A673 (cell line): ENCODE measurements around the gene LTB4R2. TPM values are rescaled to one million over a fixed set of nuclear protein-coding genes. Genes with fewer than 3 reads are reported as not detected.

Experiments
- BruUV-seq: library from RNA; stranded (reverse); fragments of 400-500 nt; replicated peaks from 2 replicates; lab custom pipeline; 2021; lab: Mats Ljungman, UMichigan
- CTCF ChIA-PET: fragments of 300-600 bp; sonication (Branson Sonifier 250); formaldehyde crosslinking; loops from one replicate; lab custom pipeline; 2022; ENCODE audit warnings: antibody characterized with exemption; lab: Charles Lee
- POLR2A ChIA-PET: fragments of 300-600 bp; sonication (Branson Sonifier 250); formaldehyde crosslinking; loops from one replicate; lab custom pipeline; 2022; ENCODE audit warnings: antibody characterized with exemption; ENCODE audit not compliant: low non-redundant PET; lab: Charles Lee
- DNase-seq: peaks from one replicate; pipeline ENCODE4 v3.0.0-alpha.2; 2015; ENCODE audit warnings: low spot score
- H3K27ac ChIP-seq: fragments of 200-600 bp; sonication (generic); 2 replicates; pipeline ENCODE4 v1.5.1; 2016; ENCODE audit warnings: mixed run types, low read depth, mild to moderate bottlenecking, mixed read lengths, antibody characterized with exemption, low read length; ENCODE audit not compliant: poor library complexity, severe bottlenecking
- H3K27me3 ChIP-seq: fragments of 200-600 bp; sonication (generic); replicated peaks from 2 replicates; pipeline ENCODE4 v1.6.1; 2017; ENCODE audit warnings: mixed run types, low read depth, mild to moderate bottlenecking, mixed read lengths, antibody characterized with exemption, low read length; ENCODE audit not compliant: insufficient read depth, poor library complexity
- H3K36me3 ChIP-seq: fragments of 200-600 bp; sonication (generic); 2 replicates; pipeline ENCODE4 v1.6.1; 2016; ENCODE audit warnings: mixed run types, mild to moderate bottlenecking, mixed read lengths, antibody characterized with exemption, low read length; ENCODE audit not compliant: insufficient read depth, poor library complexity, severe bottlenecking
- H3K4me1 ChIP-seq: fragments of 200-600 bp; sonication (generic); 2 replicates; pipeline ENCODE4 v1.6.1; 2017; ENCODE audit warnings: mixed run types, mild to moderate bottlenecking, mixed read lengths, antibody characterized with exemption, low read length; ENCODE audit not compliant: insufficient read depth, poor library complexity, severe bottlenecking
- H3K4me3 ChIP-seq: fragments of 200-600 bp; sonication (generic); 2 replicates; pipeline ENCODE4 v1.5.1; 2016; ENCODE audit warnings: low read depth, mixed run types, mild to moderate bottlenecking, mixed read lengths, low read length; ENCODE audit not compliant: poor library complexity, severe bottlenecking
- H3K9me3 ChIP-seq: fragments of 200-600 bp; sonication (generic); 2 replicates; pipeline ENCODE4 v1.6.1; 2016; ENCODE audit warnings: mixed run types, low read depth, mild to moderate bottlenecking, mixed read lengths, antibody characterized with exemption, low read length; ENCODE audit not compliant: poor library complexity, severe bottlenecking
- CTCF ChIP-seq: fragments of 300-800, 200-600 bp; sonication (generic); conservative IDR thresholded peaks from 2 replicates; pipeline ENCODE4 v1.5.1; 2017; ENCODE audit warnings: low read depth, mild to moderate bottlenecking, antibody characterized with exemption, low read length, moderate library complexity, mixed read lengths
- EZH2 ChIP-seq: fragments of 200-600 bp; sonication (generic); IDR thresholded peaks from 2 replicates; pipeline ENCODE4 v1.6.1; 2017; ENCODE audit warnings: borderline replicate concordance, low read depth, mild to moderate bottlenecking, mixed read lengths, antibody characterized with exemption, low read length; ENCODE audit not compliant: poor library complexity, severe bottlenecking
- intact Hi-C: fragments of 100-400 bp; cut with micrococcal nuclease; formaldehyde crosslinking; loops from one replicate; pipeline ENCODE4 v1.10.0; 2022; ENCODE audit not compliant: unreplicated experiment
- total RNA-seq: library from RNA; stranded (reverse); gene quantifications from 2 replicates; pipeline ENCODE4 v1.2.3, GENCODE V29; 2021

The LTB4R2 gene
- total RNA-seq, 1 experiment from 2014 or later = 7.6 TPM

- Histone ChIP-seq H3K36me3 (no peaks in the 10 kb centered on the region), H3K9me3 (no peaks in the 10 kb centered on the region), H3K27ac (no peak overlapping the region), H3K27me3 (no peaks in the 10 kb centered on the region), H3K4me3 (no peak overlapping the region), H3K4me1 (no peaks in the 10 kb centered on the region)
- CTCF ChIA-PET = no interaction called here
- intact Hi-C loops = no loop called here
- POLR2A ChIA-PET = interaction anchor here (0.6 kb wide), 1 partner anchor 80 kb away, joined by 3 read pairs; no protein-coding TSS in a partner anchor
- DNase-seq = no peak
- TF ChIP-seq CTCF (no peak), EZH2 (no peak)
- BruUV-seq = no TSS peak
Observed at GRCh38 chr14:24284501-24285035, 25.4 kb upstream of the LTB4R2 start.

GRCh38 chr14:24285351-24285750 is 24.6 kb upstream of the LTB4R2 start:
- Histone ChIP-seq H3K4me3 (no peak overlapping the region), H3K4me1 (no peaks in the 10 kb centered on the region), H3K36me3 (no peaks in the 10 kb centered on the region), H3K27ac (no peak overlapping the region), H3K27me3 (no peaks in the 10 kb centered on the region), H3K9me3 (no peaks in the 10 kb centered on the region)
- no TSS peak for BruUV-seq
- ChIA-PET CTCF (no interaction called here), POLR2A (no interaction called here)
- TF ChIP-seq CTCF = no peak
- TF ChIP-seq EZH2 = no peak
- intact Hi-C loops = no loop called here
- DNase-seq = no peak

GRCh38 chr14:24286996-24287395 is 22.9 kb upstream of the LTB4R2 start:
- H3K36me3 ChIP-seq = no peaks in the 10 kb centered on the region
- H3K27ac ChIP-seq = no peak overlapping the region
- TF ChIP-seq CTCF (no peak), EZH2 (no peak)
- CTCF ChIA-PET = no interaction called here
- POLR2A ChIA-PET = no interaction called here
- H3K4me3 ChIP-seq = no peak overlapping the region
- H3K9me3 ChIP-seq = no peaks in the 10 kb centered on the region
- intact Hi-C loops = no loop called here
- no peaks in the 10 kb centered on the region for H3K27me3 ChIP-seq
- DNase-seq = no peak
- BruUV-seq = no TSS peak
- H3K4me1 ChIP-seq = no peaks in the 10 kb centered on the region
